Common myeloid progenitor, CD34-positive (primary cell): Measurements from ENCODE around the gene SIAH3.
A peak's percentile ranks its signal among the peaks of the same experiment; 100 is the strongest.

Experiments used
- CTCF ChIA-PET: fragments of 350-600 bp; sonication (Branson Sonifier 250); formaldehyde crosslinking; loops from one replicate; lab custom pipeline; 2021; ENCODE audit warnings: antibody characterized with exemption; lab: Charles Lee
- POLR2A ChIA-PET: fragments of 350-600 bp; sonication (Branson Sonifier 250); formaldehyde crosslinking; loops from one replicate; lab custom pipeline; 2021; ENCODE audit warnings: antibody characterized with exemption; lab: Charles Lee
- DNase-seq, 3 donors: peaks; one replicate each; pipeline versions ENCODE4 v3.0.0 to v3.0.0-alpha.2; 2013
- H3K27ac ChIP-seq, 2 experiments: 1 replicate in 1 of 2; 2 replicates in 1 of 2; pipeline ENCODE4 v1.7.0; 2013; ENCODE audit warnings: inconsistent platforms in 2 of 2, low read length in 2 of 2, mild to moderate bottlenecking in 2 of 2, low read depth in 1 of 2, moderate library complexity in 1 of 2; ENCODE audit not compliant: severe bottlenecking in 2 of 2, insufficient read depth in 1 of 2, poor library complexity in 1 of 2
- H3K27me3 ChIP-seq, 5 experiments: replicated peaks in 2 of 5; 1 replicate in 3 of 5; 2 replicates in 2 of 5; pipeline versions ENCODE4 v1.6.1 to v1.7.0; 2013; ENCODE audit warnings: low read length in 4 of 5, mild to moderate bottlenecking in 2 of 5, moderate library complexity in 2 of 5, inconsistent platforms in 1 of 5; ENCODE audit not compliant: insufficient read depth in 5 of 5, control insufficient read depth in 4 of 5
- H3K36me3 ChIP-seq, 4 experiments: 1 replicate in 2 of 4; 2 replicates in 2 of 4; pipeline versions ENCODE4 v1.6.1 to v1.7.0; 2013; ENCODE audit warnings: low read length in 3 of 4, control low read depth in 1 of 4, mild to moderate bottlenecking in 1 of 4; ENCODE audit not compliant: control insufficient read depth in 4 of 4, insufficient read depth in 4 of 4
- H3K4me1 ChIP-seq, 4 experiments: 1 replicate in 3 of 4; 2 replicates in 1 of 4; pipeline versions ENCODE4 v1.6.1 to v1.7.1; 2013; ENCODE audit warnings: low read length in 3 of 4, mild to moderate bottlenecking in 3 of 4, control low read depth in 1 of 4, inconsistent platforms in 1 of 4, moderate library complexity in 1 of 4; ENCODE audit not compliant: control insufficient read depth in 4 of 4, insufficient read depth in 4 of 4; ENCODE audit errors: control extremely low read depth in 1 of 4
- H3K4me3 ChIP-seq, 7 experiments: 1 replicate in 4 of 7; 2 replicates in 3 of 7; pipeline versions ENCODE4 v1.5.1 to v1.7.0; 2013; ENCODE audit warnings: mild to moderate bottlenecking in 7 of 7, low read length in 6 of 7, moderate library complexity in 6 of 7, inconsistent platforms in 2 of 7, low read depth in 2 of 7, control low read depth in 1 of 7; ENCODE audit not compliant: insufficient read depth in 4 of 7, control insufficient read depth in 1 of 7; ENCODE audit errors: extremely low read depth in 1 of 7
- H3K9me3 ChIP-seq, 5 experiments: 1 replicate in 4 of 5; 2 replicates in 1 of 5; pipeline versions ENCODE4 v1.6.1 to v1.7.1; 2013; ENCODE audit warnings: low read length in 4 of 5, mild to moderate bottlenecking in 2 of 5, inconsistent platforms in 1 of 5, low read depth in 1 of 5, moderate library complexity in 1 of 5; ENCODE audit not compliant: control insufficient read depth in 4 of 5, insufficient read depth in 2 of 5; ENCODE audit errors: control extremely low read depth in 1 of 5
- whole genome bisulfite sequencing: methylation state at CpG from one replicate; pipeline ENCODE4 v1.1.5; 2013; ENCODE audit not compliant: insufficient coverage; 5-methylcytosine and 5-hydroxymethylcytosine counted together

Gene SIAH3

DNA sequence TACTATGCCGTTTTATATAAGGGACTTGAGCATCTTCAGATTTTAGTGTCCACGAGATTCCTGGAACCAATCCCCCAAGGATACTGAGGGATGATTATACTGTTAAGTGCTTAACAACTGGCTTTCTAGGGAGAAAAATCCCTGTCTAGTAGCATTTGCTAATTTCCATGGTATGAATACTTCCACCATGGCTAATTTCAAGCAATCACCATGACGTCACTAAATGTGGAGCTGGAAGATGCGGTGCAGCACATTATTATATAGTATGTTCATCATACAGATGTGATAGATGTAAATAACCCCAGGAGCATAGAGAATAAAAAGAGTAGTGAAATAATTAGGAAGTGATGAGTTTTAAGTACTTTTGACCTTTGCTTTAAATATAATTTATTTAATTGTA, 72.7 kb downstream of the SIAH3 start:
- H3K36me3 ChIP-seq: peaks cover 0 to 2% (median 0%) of the 10 kb centered on the region in 4 experiments
- no peak overlapping the region for H3K4me3 ChIP-seq
- H3K9me3 ChIP-seq: no peaks in the 10 kb centered on the region
- H3K4me1 ChIP-seq: peaks cover 0 to 18% (median 5%) of the 10 kb centered on the region in 4 experiments
- H3K27me3 ChIP-seq: no peaks in the 10 kb centered on the region
- WGBS: 50% methylated on average over 2 of the region's 4 CpGs
- DNase-seq: no peak
- ChIA-PET POLR2A (no interaction called here), CTCF (no interaction called here)
- H3K27ac ChIP-seq: no peak overlapping the region

DNA sequence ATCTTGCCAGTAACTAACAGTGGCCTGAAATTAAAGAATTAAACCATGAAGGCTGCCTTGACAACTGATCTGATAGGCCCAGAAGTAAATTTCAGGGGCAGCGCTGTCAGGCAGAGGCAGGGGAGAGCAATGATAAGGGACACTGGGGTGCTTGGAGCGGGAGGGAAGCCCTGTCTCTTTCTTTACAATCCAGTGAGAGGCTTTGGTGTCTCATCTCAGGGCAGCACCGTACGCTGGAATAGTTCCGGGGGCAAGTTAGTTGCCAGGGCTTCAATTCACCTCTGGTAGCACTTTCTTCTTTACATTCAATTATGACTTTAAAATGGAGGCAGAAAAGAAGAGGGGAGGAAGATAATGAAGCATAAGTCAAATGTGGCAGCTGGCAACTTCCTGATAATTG, 74.8 kb downstream of the SIAH3 start:
- Histone ChIP-seq H3K27ac (no peak overlapping the region), H3K9me3 (no peaks in the 10 kb centered on the region), H3K27me3 (no peaks in the 10 kb centered on the region), H3K36me3 (no peaks in the 10 kb centered on the region), H3K4me1 (peaks cover 0 to 7% (median 3%) of the 10 kb centered on the region in 4 experiments), H3K4me3 (no peak overlapping the region)
- no peak for DNase-seq
- POLR2A ChIA-PET: no interaction called here
- WGBS: 100% methylated on average over 2 of the region's 5 CpGs
- CTCF ChIA-PET: no interaction called here

DNA sequence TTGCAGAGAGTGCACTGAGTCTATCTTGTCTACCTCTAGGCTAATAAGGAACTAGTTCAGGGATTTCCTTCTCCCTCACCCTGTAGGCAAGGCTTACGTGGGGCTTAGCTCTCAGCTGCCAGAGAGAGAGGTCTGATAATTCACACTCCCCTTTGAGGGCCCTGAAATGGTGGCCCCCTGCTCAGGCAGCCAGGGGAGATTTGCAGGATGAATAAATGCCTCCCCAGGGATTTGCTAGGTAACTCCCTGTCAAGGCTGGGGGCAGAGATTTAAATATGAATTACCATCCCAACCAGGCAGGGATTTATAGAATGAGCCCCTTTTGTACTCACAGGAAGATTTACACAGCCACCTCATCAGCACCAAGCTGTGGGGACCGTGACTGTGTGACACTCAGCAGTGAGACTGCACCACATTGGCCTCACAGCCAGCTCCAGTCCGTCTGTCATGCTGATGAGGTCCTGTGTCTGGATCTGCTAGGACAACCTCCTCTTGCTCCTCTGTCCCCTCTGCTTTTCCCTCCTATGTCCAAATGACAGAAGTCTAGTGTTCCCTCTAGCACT, 76.1 kb downstream of the SIAH3 start:
- 88% methylated on average over 3 of the region's 3 CpGs for WGBS
- Histone ChIP-seq H3K9me3 (peaks cover 0 to 3% (median 0%) of the 10 kb centered on the region in 5 experiments), H3K4me1 (no peaks in the 10 kb centered on the region), H3K4me3 (no peak overlapping the region), H3K27ac (no peak overlapping the region), H3K27me3 (no peaks in the 10 kb centered on the region), H3K36me3 (no peaks in the 10 kb centered on the region)
- CTCF ChIA-PET: no interaction called here
- POLR2A ChIA-PET: no interaction called here
- no peak for DNase-seq

DNA sequence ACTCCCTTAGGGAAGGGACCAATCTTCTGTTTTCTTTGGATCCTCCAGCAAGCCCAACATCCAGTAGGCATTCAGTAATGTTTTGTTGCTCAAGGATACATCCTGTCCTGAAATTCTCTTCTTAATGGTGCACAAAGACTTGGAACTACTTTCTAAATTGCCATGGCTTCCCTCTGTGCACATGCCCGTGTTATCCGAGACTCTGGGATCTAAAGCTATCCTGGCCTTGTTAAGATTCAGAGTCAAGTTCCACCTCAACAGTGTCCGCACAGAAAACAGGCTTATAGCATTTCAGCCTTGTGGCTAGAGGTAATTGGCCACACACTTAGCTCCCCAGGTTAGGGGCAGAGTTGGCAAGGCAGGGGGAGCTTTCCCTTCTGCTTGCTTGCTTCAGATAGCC, 77.6 kb downstream of the SIAH3 start:
- ChIA-PET POLR2A (no interaction called here), CTCF (interaction anchor here (1.7 kb wide), 1 partner anchor 11 kb away, joined by 6 read pairs; no protein-coding TSS in a partner anchor)
- peaks cover 0 to 3% (median 0%) of the 10 kb centered on the region in 5 experiments for H3K9me3 ChIP-seq
- 100% methylated on average over 3 of the region's 3 CpGs for WGBS
- no peak overlapping the region for H3K27ac ChIP-seq
- DNase-seq: no peak
- H3K27me3 ChIP-seq: peaks cover 0 to 2% (median 0%) of the 10 kb centered on the region in 5 experiments
- peaks cover 0 to 3% (median 1%) of the 10 kb centered on the region in 4 experiments for H3K4me1 ChIP-seq
- no peaks in the 10 kb centered on the region for H3K36me3 ChIP-seq
- H3K4me3 ChIP-seq: no peak overlapping the region

DNA sequence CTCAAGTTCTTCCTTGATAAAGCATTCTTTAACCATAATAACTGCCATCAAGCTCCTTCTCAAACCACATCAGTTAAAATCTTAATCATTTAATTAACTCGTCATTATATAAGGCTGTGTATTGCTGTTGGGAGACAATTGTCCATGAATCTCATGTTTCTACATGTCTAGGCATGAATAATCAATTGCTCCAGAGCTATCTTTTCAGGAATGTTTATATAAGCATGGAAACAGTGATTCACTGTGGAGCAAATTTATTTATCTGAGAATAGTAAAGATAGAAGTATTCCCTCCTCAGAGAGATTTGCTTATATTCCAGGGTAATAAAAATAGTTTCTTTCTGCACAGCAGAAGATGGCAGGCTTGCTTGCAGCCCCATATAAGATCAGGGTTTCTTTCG, 78.3 kb downstream of the SIAH3 start:
- no peak overlapping the region for H3K27ac ChIP-seq
- WGBS: 100% methylated on average over 1 of the region's 2 CpGs
- peaks cover 0 to 3% (median 0%) of the 10 kb centered on the region in 5 experiments for H3K9me3 ChIP-seq
- H3K4me1 ChIP-seq: peaks cover 4 to 10% (median 6%) of the 10 kb centered on the region in 4 experiments
- DNase-seq: no peak
- H3K27me3 ChIP-seq: peaks cover 0 to 2% (median 0%) of the 10 kb centered on the region in 5 experiments
- H3K36me3 ChIP-seq: no peaks in the 10 kb centered on the region
- CTCF ChIA-PET: interaction anchor here (1.7 kb wide), 1 partner anchor 12 kb away, joined by 6 read pairs; no protein-coding TSS in a partner anchor
- POLR2A ChIA-PET: no interaction called here
- H3K4me3 ChIP-seq: no peak overlapping the region

DNA sequence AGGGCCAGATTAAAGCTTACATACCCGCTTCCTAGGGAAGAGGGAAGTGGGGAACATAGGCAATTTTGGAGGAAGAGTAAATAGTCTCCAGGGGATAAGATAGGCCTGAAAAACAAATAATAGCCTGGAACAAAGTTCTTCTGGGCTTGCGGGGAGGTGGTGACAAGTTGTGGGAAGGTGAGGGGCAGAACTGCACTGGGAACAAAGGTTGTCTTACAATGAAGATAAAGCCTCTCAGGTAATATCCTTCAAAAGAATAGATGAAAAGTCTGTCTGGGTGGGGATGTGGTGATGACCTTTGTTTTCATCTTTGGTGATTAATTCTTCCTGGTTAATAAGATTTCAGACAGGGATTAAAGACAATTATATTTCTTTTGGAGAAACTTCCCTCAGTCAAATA, 80.7 kb downstream of the SIAH3 start:
- no peak for DNase-seq
- Histone ChIP-seq H3K36me3 (no peaks in the 10 kb centered on the region), H3K27me3 (peaks cover 0 to 2% (median 0%) of the 10 kb centered on the region in 5 experiments), H3K9me3 (peaks cover 0 to 3% (median 0%) of the 10 kb centered on the region in 5 experiments), H3K4me1 (peaks cover 4 to 11% (median 7%) of the 10 kb centered on the region in 4 experiments), H3K27ac (no peak overlapping the region), H3K4me3 (no peak overlapping the region)
- ChIA-PET POLR2A (no interaction called here), CTCF (no interaction called here)
- WGBS: 100% methylated on average over 2 of the region's 2 CpGs

DNA sequence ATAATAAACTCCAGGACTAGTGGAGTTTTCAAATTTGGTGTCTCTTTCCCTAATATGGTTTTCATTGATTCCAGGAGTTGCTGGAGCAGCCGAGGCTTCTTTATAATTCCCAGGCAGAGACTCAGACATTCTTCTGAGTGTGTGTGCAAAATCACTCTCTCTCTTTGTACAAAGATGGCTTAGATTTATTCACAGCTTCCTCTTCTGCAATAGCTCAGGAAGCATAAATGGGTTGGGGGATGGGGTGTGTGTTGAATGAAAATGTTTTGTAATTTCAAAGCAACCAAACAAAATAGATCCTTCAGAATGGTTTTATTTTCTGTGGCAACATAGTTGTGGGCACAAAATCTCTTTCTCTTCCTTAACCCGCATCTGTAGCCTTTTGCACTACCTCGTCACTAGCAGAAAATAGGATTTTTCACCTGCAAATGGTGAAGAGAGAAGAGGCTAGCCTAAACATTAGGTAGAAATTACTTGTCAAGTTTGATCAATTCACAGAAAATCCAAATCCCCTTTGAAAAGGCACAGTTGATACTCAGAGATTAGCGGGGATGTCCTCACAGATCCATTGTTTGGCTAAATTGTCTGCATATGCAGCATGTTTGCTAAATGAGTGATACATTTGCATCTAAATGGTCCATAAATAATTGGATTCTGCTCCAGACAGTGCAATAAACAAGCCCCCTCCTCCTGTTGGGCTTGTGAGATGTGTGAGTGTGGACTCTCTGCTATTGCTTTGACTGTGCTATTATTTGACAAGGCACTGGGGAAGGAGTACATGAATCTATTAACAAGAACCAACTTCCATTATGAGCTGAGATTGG, 82.7 kb downstream of the SIAH3 start:
- Histone ChIP-seq H3K9me3 (peaks cover 0 to 3% (median 0%) of the 10 kb centered on the region in 5 experiments), H3K4me1 (peaks cover 4 to 11% (median 7%) of the 10 kb centered on the region in 4 experiments), H3K36me3 (no peaks in the 10 kb centered on the region), H3K27ac (no peak overlapping the region), H3K27me3 (peaks cover 0 to 4% (median 2%) of the 10 kb centered on the region in 5 experiments), H3K4me3 (no peak overlapping the region)
- POLR2A ChIA-PET: no interaction called here
- 27% methylated on average over 2 of the region's 4 CpGs for WGBS
- DNase-seq: peak; percentile 16 to 75 (median 72)
- CTCF ChIA-PET: no interaction called here
